ENCODE measurements around the gene CASP3.

The CASP3 gene

GRCh38 chr4:184649026-184649970 is at the start of gene CASP3, which contains the start of gene PRIMPOL:
Gene CASP3, minus strand, starts transcription at chr4:184649447. Its CDS starts 10,994 bp downstream, at chr4:184638453.
Gene PRIMPOL, plus strand, starts transcription at chr4:184649738. Its CDS starts 7,403 bp downstream, at chr4:184657141.
- TF ChIP-seq RAD21 (IDR thresholded peaks at IDR 0.05; ENCODE audit: low read depth) (peak; percentile 29; the same call in 1 of the 2 replicates), YY1 (IDR thresholded peaks at IDR 0.05; ENCODE audit: low read depth) (no peak), MAX (IDR thresholded peaks at IDR 0.05) (peak; percentile 41), EP300 (IDR thresholded peaks at IDR 0.05; ENCODE audit: borderline replicate concordance) (no peak), USF1 (IDR thresholded peaks at IDR 0.05) (no peak), EGR1 (IDR thresholded peaks at IDR 0.05) (0 out of 2 replicates have a peak, but pooled peaks have one; percentile 26), ZBTB7A (IDR thresholded peaks at IDR 0.05; ENCODE audit: low read depth) (no peak), FOXM1 (IDR thresholded peaks at IDR 0.05; ENCODE audit: borderline replicate concordance, low read depth) (no peak), TAF1 (IDR thresholded peaks at IDR 0.05; ENCODE audit: low read depth) (peak; percentile 85), REST (IDR thresholded peaks at IDR 0.05; ENCODE audit: low read depth) (no peak), CREB1 (IDR thresholded peaks at IDR 0.05; ENCODE audit: low read depth) (no peak), TCF12 (IDR thresholded peaks at IDR 0.05; ENCODE audit: low read depth) (no peak)

- TF ChIP-seq CREB1 (IDR thresholded peaks at IDR 0.05; ENCODE audit: low read depth) = no peak
- TF ChIP-seq USF1 (IDR thresholded peaks at IDR 0.05) = no peak
- TF ChIP-seq RAD21 (IDR thresholded peaks at IDR 0.05; ENCODE audit: low read depth) = no peak
- no peak for TF ChIP-seq MAX (IDR thresholded peaks at IDR 0.05)
- TF ChIP-seq YY1 (IDR thresholded peaks at IDR 0.05; ENCODE audit: low read depth) = no peak
- no peak for TF ChIP-seq TCF12 (IDR thresholded peaks at IDR 0.05; ENCODE audit: low read depth)
- TF ChIP-seq TAF1 (IDR thresholded peaks at IDR 0.05; ENCODE audit: low read depth) = no peak
- TF ChIP-seq EGR1 (IDR thresholded peaks at IDR 0.05) = no peak
- TF ChIP-seq TEAD4 (IDR thresholded peaks at IDR 0.05) = no peak
- no peak for TF ChIP-seq FOXM1 (IDR thresholded peaks at IDR 0.05; ENCODE audit: borderline replicate concordance, low read depth)
These were observed 48.7 kb upstream of the CASP3 start for GRCh38 chr4:184697956-184698355.

GRCh38 chr4:184695178-184695896 is 46.1 kb upstream of the CASP3 start:
- TF ChIP-seq CEBPB (IDR thresholded peaks at IDR 0.05) = no peak
- no peak for TF ChIP-seq EP300 (IDR thresholded peaks at IDR 0.05; ENCODE audit: borderline replicate concordance)
- no peak for TF ChIP-seq NFIC (IDR thresholded peaks at IDR 0.05)
- TF ChIP-seq RAD21 (IDR thresholded peaks at IDR 0.05; ENCODE audit: low read depth) = no peak
- TF ChIP-seq EGR1 (IDR thresholded peaks at IDR 0.05) = no peak
- TF ChIP-seq TCF12 (IDR thresholded peaks at IDR 0.05; ENCODE audit: low read depth) = no peak
- no peak for TF ChIP-seq CREB1 (IDR thresholded peaks at IDR 0.05; ENCODE audit: low read depth)
- TF ChIP-seq ZBTB7A (IDR thresholded peaks at IDR 0.05; ENCODE audit: low read depth) = no peak

GRCh38 chr4:184694412-184694956 is 45.2 kb upstream of the CASP3 start:
- TF ChIP-seq EGR1 (IDR thresholded peaks at IDR 0.05) (no peak), CEBPB (IDR thresholded peaks at IDR 0.05) (no peak), MAX (IDR thresholded peaks at IDR 0.05) (no peak), FOXM1 (IDR thresholded peaks at IDR 0.05; ENCODE audit: borderline replicate concordance, low read depth) (no peak), TEAD4 (IDR thresholded peaks at IDR 0.05) (no peak), RAD21 (IDR thresholded peaks at IDR 0.05; ENCODE audit: low read depth) (no peak), CREB1 (IDR thresholded peaks at IDR 0.05; ENCODE audit: low read depth) (no peak), USF1 (IDR thresholded peaks at IDR 0.05) (no peak), YY1 (IDR thresholded peaks at IDR 0.05; ENCODE audit: low read depth) (no peak), TCF12 (IDR thresholded peaks at IDR 0.05; ENCODE audit: low read depth) (no peak), ZBTB7A (IDR thresholded peaks at IDR 0.05; ENCODE audit: low read depth) (no peak)

GRCh38 chr4:184693056-184693455 is 43.8 kb upstream of the CASP3 start:
- TF ChIP-seq TCF12 (IDR thresholded peaks at IDR 0.05; ENCODE audit: low read depth) = no peak
- TF ChIP-seq CEBPB (IDR thresholded peaks at IDR 0.05) = no peak
- TF ChIP-seq CREB1 (IDR thresholded peaks at IDR 0.05; ENCODE audit: low read depth) = no peak
- TF ChIP-seq YY1 (IDR thresholded peaks at IDR 0.05; ENCODE audit: low read depth) = no peak
- TF ChIP-seq EP300 (IDR thresholded peaks at IDR 0.05; ENCODE audit: borderline replicate concordance) = no peak
- TF ChIP-seq TAF1 (IDR thresholded peaks at IDR 0.05; ENCODE audit: low read depth) = no peak
- TF ChIP-seq RAD21 (IDR thresholded peaks at IDR 0.05; ENCODE audit: low read depth) = no peak
- TF ChIP-seq USF1 (IDR thresholded peaks at IDR 0.05) = no peak
- no peak for TF ChIP-seq MAX (IDR thresholded peaks at IDR 0.05)
- TF ChIP-seq REST (IDR thresholded peaks at IDR 0.05; ENCODE audit: low read depth) = no peak
- TF ChIP-seq TEAD4 (IDR thresholded peaks at IDR 0.05) = no peak
- no peak for TF ChIP-seq ZBTB7A (IDR thresholded peaks at IDR 0.05; ENCODE audit: low read depth)
